HG02798 (cell line): ENCODE measurements around the gene WWC1.
"Not testable (repeated sequence)": the region's sequence is repeated elsewhere in the genome, so short reads cannot be mapped to it uniquely, and the experiment has no call there.

Source experiments
- ATAC-seq: cut with Tn5 transposase; IDR thresholded peaks from one replicate; pipeline ENCODE4 v1.9.1; 2021; ENCODE audit warnings: mild to moderate bottlenecking; ENCODE audit not compliant: unreplicated experiment, poor library complexity

The WWC1 gene

GRCh38 chr5:168307022-168307421 lies 15.6 kb downstream of the WWC1 start:
- ATAC-seq, result no peak

GRCh38 chr5:168307925-168308584 lies 16.6 kb downstream of the WWC1 start:
- ATAC-seq, result no peak

GRCh38 chr5:168308976-168309598 lies 17.6 kb downstream of the WWC1 start:
- ATAC-seq, result no peak

GRCh38 chr5:168310541-168310940 lies 19.1 kb downstream of the WWC1 start:
- ATAC-seq, result not testable (repeated sequence)

GRCh38 chr5:168311061-168311566 lies 19.7 kb downstream of the WWC1 start:
- ATAC-seq, result no peak

- ATAC-seq, result no peak
Observed at GRCh38 chr5:168312606-168313295, 21.3 kb downstream of the WWC1 start.

- no peak for ATAC-seq
Observed at GRCh38 chr5:168313596-168314204, 22.3 kb downstream of the WWC1 start.

GRCh38 chr5:168314735-168315411 lies 23.4 kb downstream of the WWC1 start:
- ATAC-seq, result no peak

GRCh38 chr5:168315416-168316138 lies 24.1 kb downstream of the WWC1 start:
- no peak for ATAC-seq

- ATAC-seq, result no peak
Observed at GRCh38 chr5:168316139-168316578, 24.7 kb downstream of the WWC1 start.

GRCh38 chr5:168317096-168317520 lies 25.7 kb downstream of the WWC1 start:
- no peak for ATAC-seq

- no peak for ATAC-seq
Observed at GRCh38 chr5:168317521-168318147, 26.2 kb downstream of the WWC1 start.

GRCh38 chr5:168318240-168318639 lies 26.8 kb downstream of the WWC1 start:
- ATAC-seq, result no peak

- ATAC-seq, result no peak
Observed at GRCh38 chr5:168319774-168320173, 28.3 kb downstream of the WWC1 start.

- no peak for ATAC-seq
Observed at GRCh38 chr5:168320805-168321204, 29.4 kb downstream of the WWC1 start.

- no peak for ATAC-seq
Observed at GRCh38 chr5:168324859-168325630, 33.6 kb downstream of the WWC1 start.

GRCh38 chr5:168327019-168327421 lies 35.6 kb downstream of the WWC1 start:
- no peak for ATAC-seq

- no peak for ATAC-seq
Observed at GRCh38 chr5:168327451-168327850, 36.0 kb downstream of the WWC1 start.
